IMR-90 (cell line): ENCODE data around the gene PLXNA4. TPM values are rescaled to one million over a fixed set of nuclear protein-coding genes. Genes with fewer than 3 reads are reported as not detected.

Experiments
- ATAC-seq: fragments of 200-7000 bp; cut with Tn5 transposase; 2 replicates; pipeline ENCODE4 v1.9.1; 2020; ENCODE audit warnings: low read depth, mild to moderate bottlenecking, moderate library complexity
- BruUV-seq: library from RNA; stranded (reverse); fragments of 400-500 nt; replicated peaks from 2 replicates; lab custom pipeline; 2021; lab: Mats Ljungman, UMichigan
- CTCF ChIA-PET: fragments of 300-600 bp; formaldehyde crosslinking; extraction: SDS; loops from one replicate; lab custom pipeline; 2021; ENCODE audit warnings: antibody characterized with exemption; lab: Yijun Ruan, JAX
- POLR2A ChIA-PET: fragments of 300-600 bp; sonication (Branson Sonifier 250); formaldehyde crosslinking; loops from one replicate; lab custom pipeline; 2022; ENCODE audit warnings: antibody characterized with exemption; ENCODE audit not compliant: unreplicated experiment; lab: Charles Lee
- DNase-seq: peaks from one replicate; pipeline ENCODE4 v3.0.0; 2013
- H2AFZ ChIP-seq: replicated peaks from 2 replicates; pipeline ENCODE3; 2013; ENCODE audit warnings: low read length, mild to moderate bottlenecking; ENCODE audit not compliant: poor library complexity
- H2AK5ac ChIP-seq: 2 replicates; pipeline ENCODE4 v1.6.1; 2013; ENCODE audit warnings: low read depth, low read length, inconsistent platforms
- H2AK9ac ChIP-seq: replicated peaks from 2 replicates; pipeline ENCODE3; 2013; ENCODE audit warnings: mild to moderate bottlenecking, low read depth, low read length, moderate library complexity; ENCODE audit not compliant: poor library complexity
- H2BK120ac ChIP-seq: 2 replicates; pipeline ENCODE4 v1.6.1; 2013; ENCODE audit warnings: low read depth, low read length, inconsistent platforms
- H2BK15ac ChIP-seq: 3 replicates; pipeline ENCODE4 v1.6.1; 2013; ENCODE audit warnings: low read depth, low read length, inconsistent platforms
- H2BK20ac ChIP-seq: 2 replicates; pipeline ENCODE4 v1.6.1; 2013; ENCODE audit warnings: low read depth, mild to moderate bottlenecking, inconsistent platforms, low read length, moderate library complexity
- H2BK5ac ChIP-seq: 2 replicates; pipeline ENCODE4 v1.6.1; 2013; ENCODE audit warnings: mild to moderate bottlenecking, low read depth, low read length, inconsistent platforms; ENCODE audit not compliant: poor library complexity, severe bottlenecking
- H3K14ac ChIP-seq: replicated peaks from 2 replicates; pipeline ENCODE4 v1.6.1; 2013; ENCODE audit warnings: low read depth, low read length, inconsistent platforms
- H3K18ac ChIP-seq: 2 replicates; pipeline ENCODE4 v1.6.1; 2013; ENCODE audit warnings: low read depth, low read length, control low read depth
- H3K23ac ChIP-seq: 2 replicates; pipeline ENCODE4 v1.6.1; 2013; ENCODE audit warnings: low read depth, low read length, inconsistent platforms
- H3K27ac ChIP-seq: 2 replicates; pipeline ENCODE4 v1.5.1; 2013; ENCODE audit warnings: mild to moderate bottlenecking, control low read depth, low read length; ENCODE audit not compliant: insufficient read depth
- H3K27me3 ChIP-seq: 2 replicates; pipeline ENCODE4 v1.6.1; 2013; ENCODE audit warnings: low read length; ENCODE audit not compliant: control insufficient read depth, insufficient read depth
- H3K36me3 ChIP-seq: 2 replicates; pipeline ENCODE4 v1.6.1; 2013; ENCODE audit warnings: low read length, mixed read lengths; ENCODE audit not compliant: control insufficient read depth, insufficient read depth
- H3K4ac ChIP-seq: 2 replicates; pipeline ENCODE4 v1.6.1; 2013; ENCODE audit warnings: low read depth, low read length, inconsistent platforms
- H3K4me1 ChIP-seq: 2 replicates; pipeline ENCODE4 v1.6.1; 2013; ENCODE audit warnings: low read length, mixed read lengths; ENCODE audit not compliant: control insufficient read depth, insufficient read depth
- H3K4me2 ChIP-seq: 2 replicates; pipeline ENCODE4 v1.6.1; 2013; ENCODE audit warnings: low read depth, mild to moderate bottlenecking, control low read depth, low read length, moderate library complexity
- H3K4me3 ChIP-seq: 2 replicates; pipeline ENCODE4 v1.5.1; 2013; ENCODE audit warnings: low read depth, mild to moderate bottlenecking, control low read depth, low read length, moderate library complexity; ENCODE audit not compliant: insufficient read depth
- H3K56ac ChIP-seq: 2 replicates; pipeline ENCODE4 v1.6.1; 2013; ENCODE audit warnings: low read length, inconsistent platforms; ENCODE audit not compliant: insufficient read depth; ENCODE audit errors: extremely low read depth
- H3K79me1 ChIP-seq, 2 experiments: 2 replicates each; pipeline ENCODE4 v1.6.1; 2013; ENCODE audit warnings: low read length in 2 of 2, inconsistent platforms in 1 of 2, low read depth in 1 of 2
- H3K9ac ChIP-seq: 2 replicates; pipeline ENCODE4 v1.6.1; 2013; ENCODE audit warnings: low read depth, low read length, control low read depth
- H3K9me1 ChIP-seq: 2 replicates; pipeline ENCODE4 v1.6.1; 2013; ENCODE audit warnings: low read length, inconsistent platforms; ENCODE audit not compliant: insufficient read depth
- H3K9me3 ChIP-seq: 2 replicates; pipeline ENCODE4 v1.6.1; 2013; ENCODE audit warnings: low read length; ENCODE audit not compliant: control insufficient read depth, insufficient read depth
- H4K20me1 ChIP-seq: 2 replicates; pipeline ENCODE4 v1.6.1; 2013; ENCODE audit warnings: low read length, inconsistent platforms; ENCODE audit not compliant: insufficient read depth
- H4K5ac ChIP-seq: 2 replicates; pipeline ENCODE4 v1.6.1; 2013; ENCODE audit warnings: mild to moderate bottlenecking, low read depth, low read length, control low read depth
- H4K8ac ChIP-seq, 2 experiments: 2 replicates each; pipeline ENCODE4 v1.6.1; 2013; ENCODE audit warnings: low read depth in 2 of 2, low read length in 2 of 2, control low read depth in 1 of 2, inconsistent platforms in 1 of 2
- H4K91ac ChIP-seq: 2 replicates; pipeline ENCODE4 v1.6.1; 2013; ENCODE audit warnings: low read depth, low read length, inconsistent platforms; ENCODE audit not compliant: insufficient read depth
- CHD1 ChIP-seq: IDR thresholded peaks from 2 replicates; pipeline ENCODE4 v1.6.1; 2012; ENCODE audit warnings: low read depth, low read length, improper control_type of control experiment
- ELK1 ChIP-seq: fragments of 150-350 bp; IDR thresholded peaks from 2 replicates; pipeline ENCODE4 v1.6.1; 2016; ENCODE audit warnings: low read depth, mild to moderate bottlenecking, low read length, moderate library complexity, borderline replicate concordance
- RCOR1 ChIP-seq: IDR thresholded peaks from 2 replicates; pipeline ENCODE4 v1.6.1; 2012; ENCODE audit warnings: mild to moderate bottlenecking, low read length, improper control_type of control experiment; ENCODE audit not compliant: insufficient replicate concordance
- SMC3 ChIP-seq: fragments of 150-350 bp; IDR thresholded peaks from 2 replicates; pipeline ENCODE4 v1.6.1; 2016; ENCODE audit warnings: low read depth, mild to moderate bottlenecking, antibody characterized with exemption, low read length, moderate library complexity
- WGBS, 2 experiments: methylation state at CpG; one replicate each; pipeline versions ENCODE4 v1.1.5 to v1.1.7; 2013; ENCODE audit warnings: missing lambda C conversion rate in 2 of 2; ENCODE audit not compliant: insufficient read length in 1 of 2; ENCODE audit errors: extremely low coverage in 2 of 2; 5-methylcytosine and 5-hydroxymethylcytosine counted together
- dilution Hi-C: fragments of 300-500 bp; cut with HindIII; formaldehyde crosslinking; loops from one replicate; pipeline ENCODE4 v1.14.3; 2018; ENCODE audit warnings: low sequenced_read_pairs; ENCODE audit not compliant: unreplicated experiment
- in situ Hi-C: fragments of 300-500 bp; cut with MboI; formaldehyde crosslinking; loops from 3 replicates; pipeline ENCODE4 v1.14.3; 2019; ENCODE audit warnings: low sequenced_read_pairs, inconsistent platforms, mixed read lengths
- intact Hi-C: fragments of 100-400 bp; cut with micrococcal nuclease; formaldehyde crosslinking; loops from 2 replicates; pipeline ENCODE4 v1.10.0; 2022
- polyA plus RNA-seq, 3 experiments: library from polyadenylated mRNA; depleted of rRNA; stranded (reverse); fragments of >200 nt; gene quantifications; 2 replicates each; pipeline ENCODE4 v1.2.3, GENCODE V29; 2012; ENCODE audit warnings: low replicate concordance in 1 of 3
- total RNA-seq: library from RNA; depleted of rRNA; stranded (reverse); fragments of >200 nt; gene quantifications from 2 replicates; pipeline ENCODE4 v1.2.3, GENCODE V29; 2012

The PLXNA4 gene
- total and polyA plus RNA-seq, 2 of the 4 experiments (the other 2 are of a cell fraction), result under 0.01 TPM

- Histone ChIP-seq H4K8ac (no peak overlapping the region), H3K4me3 (no peak overlapping the region), H3K4ac (no peak overlapping the region), H2BK5ac (no peak overlapping the region), H4K20me1 (no peaks in the 10 kb centered on the region), H3K23ac (no peak overlapping the region), H3K4me1 (no peaks in the 10 kb centered on the region), H3K9ac (no peak overlapping the region), H3K56ac (no peak overlapping the region), H3K14ac (no peak overlapping the region), H4K91ac (no peak overlapping the region), H3K27ac (no peak overlapping the region), H3K9me3 (no peaks in the 10 kb centered on the region), H3K18ac (no peak overlapping the region), H3K79me1 (no peaks in the 10 kb centered on the region), H3K9me1 (no peaks in the 10 kb centered on the region), H2AFZ (no peak overlapping the region), H2AK9ac (no peak overlapping the region), H3K27me3 (no peaks in the 10 kb centered on the region), H3K4me2 (no peak overlapping the region), H2AK5ac (no peak overlapping the region), H4K5ac (no peak overlapping the region), H3K36me3 (no peaks in the 10 kb centered on the region), H2BK120ac (no peak overlapping the region), H2BK15ac (no peak overlapping the region), H2BK20ac (no peak overlapping the region)
- TF ChIP-seq ELK1, result no peak
- no peak for TF ChIP-seq SMC3
- no peak for TF ChIP-seq CHD1
- TF ChIP-seq RCOR1, result no peak
- DNase-seq (no peak), ATAC-seq (no peak)
- intact Hi-C loops, result no loop called here
- no CpG with 5 or more reads among the region's 1 CpG for WGBS, 2 experiments
- no TSS peak for BruUV-seq
- ChIA-PET POLR2A (no interaction called here), CTCF (no interaction called here)
- in situ Hi-C loops, result no loop called here
- dilution Hi-C loops, result no loop called here
Observed at GRCh38 chr7:132429181-132429580, 147.1 kb downstream of the PLXNA4 start.
